Measurements from ENCODE around the gene DUSP6. TPM values are rescaled to one million over a fixed set of nuclear protein-coding genes. Genes with fewer than 3 reads are reported as not detected.
A peak's percentile ranks its signal among the peaks of the same experiment; 100 is the strongest.

The DUSP6 gene
- total RNA-seq, 1 donor from 2014 or later, result 43.0 TPM

DNA sequence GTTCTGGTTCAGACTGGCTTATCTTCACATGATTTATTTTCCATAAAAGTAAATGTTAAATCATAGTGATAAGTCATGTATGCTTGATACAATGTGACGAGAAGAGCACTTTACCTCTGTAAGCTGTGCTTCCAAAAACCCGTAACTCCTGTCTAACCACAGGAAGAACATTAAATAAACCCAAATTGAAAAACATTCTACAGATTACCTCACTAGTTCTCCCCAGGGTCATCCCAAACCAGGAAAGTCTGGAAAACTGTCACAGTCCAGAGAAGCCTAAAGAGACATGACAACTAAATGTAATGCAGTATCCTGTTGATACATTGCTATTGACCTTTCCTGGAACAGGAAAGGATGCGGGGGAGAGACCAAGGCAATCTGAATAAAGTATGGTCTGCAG is 32.5 kb upstream of the DUSP6 start:
- Mint-ChIP-seq H3K9me3 (no peaks in the 10 kb centered on the region), H3K27me3 (no peaks in the 10 kb centered on the region), H3K4me1 (ENCODE audit: unreplicated experiment) (peaks cover 46% of the 10 kb centered on the region)

GRCh38 chr12:89384050-89384758 is 31.9 kb upstream of the DUSP6 start:
- peak overlapping the region; percentile 77 for H3K27ac Mint-ChIP-seq
- peaks cover 47% of the 10 kb centered on the region for H3K4me1 Mint-ChIP-seq (ENCODE audit: unreplicated experiment)
- peak overlapping the region; percentile 60 for H3K4me3 Mint-ChIP-seq
- H3K36me3 Mint-ChIP-seq, result no peaks in the 10 kb centered on the region
- DNase-seq (ENCODE audit: extremely low spot score, unreplicated experiment), result no peak
- H3K27me3 Mint-ChIP-seq, result no peaks in the 10 kb centered on the region
- H3K9me3 Mint-ChIP-seq, result no peaks in the 10 kb centered on the region
- TF ChIP-seq, protein P1, sequence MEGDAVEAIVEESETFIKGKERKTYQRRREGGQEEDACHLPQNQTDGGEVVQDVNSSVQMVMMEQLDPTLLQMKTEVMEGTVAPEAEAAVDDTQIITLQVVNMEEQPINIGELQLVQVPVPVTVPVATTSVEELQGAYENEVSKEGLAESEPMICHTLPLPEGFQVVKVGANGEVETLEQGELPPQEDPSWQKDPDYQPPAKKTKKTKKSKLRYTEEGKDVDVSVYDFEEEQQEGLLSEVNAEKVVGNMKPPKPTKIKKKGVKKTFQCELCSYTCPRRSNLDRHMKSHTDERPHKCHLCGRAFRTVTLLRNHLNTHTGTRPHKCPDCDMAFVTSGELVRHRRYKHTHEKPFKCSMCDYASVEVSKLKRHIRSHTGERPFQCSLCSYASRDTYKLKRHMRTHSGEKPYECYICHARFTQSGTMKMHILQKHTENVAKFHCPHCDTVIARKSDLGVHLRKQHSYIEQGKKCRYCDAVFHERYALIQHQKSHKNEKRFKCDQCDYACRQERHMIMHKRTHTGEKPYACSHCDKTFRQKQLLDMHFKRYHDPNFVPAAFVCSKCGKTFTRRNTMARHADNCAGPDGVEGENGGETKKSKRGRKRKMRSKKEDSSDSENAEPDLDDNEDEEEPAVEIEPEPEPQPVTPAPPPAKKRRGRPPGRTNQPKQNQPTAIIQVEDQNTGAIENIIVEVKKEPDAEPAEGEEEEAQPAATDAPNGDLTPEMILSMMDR (conservative IDR thresholded peaks at IDR 0.05), result no peak

More for the DNA sequence above, 32.5 kb upstream of the DUSP6 start:
- TF ChIP-seq, protein P1 (conservative IDR thresholded peaks at IDR 0.05), result no peak
- DNase-seq (ENCODE audit: extremely low spot score, unreplicated experiment), result no peak
- Mint-ChIP-seq H3K4me3 (no peak overlapping the region), H3K27ac (peak overlapping the region; percentile 77), H3K36me3 (no peaks in the 10 kb centered on the region)

DNA sequence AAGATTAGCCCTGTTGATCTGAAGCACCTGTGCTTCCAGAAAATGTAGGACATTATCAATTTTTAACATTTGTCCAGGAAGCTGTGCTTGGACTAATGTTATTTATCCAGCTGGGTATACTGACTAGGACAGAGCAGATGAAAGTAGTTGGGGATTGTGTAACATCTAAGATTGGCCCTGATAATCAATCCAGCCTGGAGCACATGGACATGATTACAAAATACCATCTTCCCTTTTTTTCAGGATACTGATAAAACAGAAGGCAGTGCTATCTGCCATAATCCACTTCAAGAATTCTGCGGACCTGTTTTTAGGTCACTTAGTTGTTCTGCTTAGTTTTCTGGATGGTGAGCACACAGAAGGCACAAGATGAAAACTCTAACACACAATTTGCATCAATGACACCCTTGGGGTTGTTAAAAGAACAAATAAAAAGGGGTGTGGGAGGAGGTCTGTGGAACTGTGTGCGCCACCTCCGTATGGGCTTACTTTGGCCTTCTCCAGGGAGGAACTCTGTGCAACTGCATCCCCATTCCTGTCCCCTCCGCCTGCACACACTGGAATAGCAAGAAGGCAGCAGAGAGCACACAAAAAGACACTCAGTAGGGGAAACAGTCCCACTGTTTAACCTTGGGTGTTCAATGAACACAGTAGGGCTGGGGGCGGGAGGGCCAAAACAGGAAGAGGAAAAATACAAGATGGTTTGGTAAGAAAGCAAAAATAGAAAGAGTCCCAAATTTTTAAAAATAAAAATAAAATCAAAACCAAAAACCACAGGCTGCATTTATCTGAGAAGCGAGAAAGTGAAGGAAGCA is 31.1 kb upstream of the DUSP6 start:
- TF ChIP-seq, protein P1 (conservative IDR thresholded peaks at IDR 0.05), result no peak
- Mint-ChIP-seq H3K9me3 (no peaks in the 10 kb centered on the region), H3K36me3 (no peaks in the 10 kb centered on the region), H3K27ac (peak overlapping the region; percentile 77), H3K27me3 (no peaks in the 10 kb centered on the region), H3K4me1 (ENCODE audit: unreplicated experiment) (peaks cover 47% of the 10 kb centered on the region), H3K4me3 (peak overlapping the region; percentile 60)
- DNase-seq (ENCODE audit: extremely low spot score, unreplicated experiment), result no peak

DNA sequence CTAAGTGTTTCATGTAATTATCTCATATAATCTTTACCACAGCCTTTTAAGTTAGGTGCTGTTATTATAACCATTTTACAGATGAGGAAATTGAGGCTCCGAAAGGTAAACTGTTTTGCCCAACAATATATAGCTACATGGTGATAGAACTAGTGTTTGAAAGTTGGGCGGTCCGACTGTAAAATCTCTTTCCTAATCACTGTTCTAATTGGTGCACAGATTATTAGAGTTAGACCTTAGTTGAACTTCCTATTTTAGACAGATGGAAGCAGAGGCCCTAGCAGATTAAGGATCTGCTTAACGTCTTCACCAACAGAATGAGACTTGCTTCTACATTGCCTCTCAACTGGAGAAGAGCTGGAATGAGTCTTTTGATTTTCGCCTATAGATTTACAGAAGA is 30.0 kb upstream of the DUSP6 start:
- Mint-ChIP-seq H3K4me3 (peak overlapping the region; percentile 7), H3K27me3 (no peaks in the 10 kb centered on the region), H3K9me3 (no peaks in the 10 kb centered on the region), H3K4me1 (ENCODE audit: unreplicated experiment) (peaks cover 46% of the 10 kb centered on the region), H3K27ac (no peak overlapping the region), H3K36me3 (no peaks in the 10 kb centered on the region)
- DNase-seq (ENCODE audit: extremely low spot score, unreplicated experiment), result no peak
- TF ChIP-seq, protein P1 (conservative IDR thresholded peaks at IDR 0.05), result no peak

DNA sequence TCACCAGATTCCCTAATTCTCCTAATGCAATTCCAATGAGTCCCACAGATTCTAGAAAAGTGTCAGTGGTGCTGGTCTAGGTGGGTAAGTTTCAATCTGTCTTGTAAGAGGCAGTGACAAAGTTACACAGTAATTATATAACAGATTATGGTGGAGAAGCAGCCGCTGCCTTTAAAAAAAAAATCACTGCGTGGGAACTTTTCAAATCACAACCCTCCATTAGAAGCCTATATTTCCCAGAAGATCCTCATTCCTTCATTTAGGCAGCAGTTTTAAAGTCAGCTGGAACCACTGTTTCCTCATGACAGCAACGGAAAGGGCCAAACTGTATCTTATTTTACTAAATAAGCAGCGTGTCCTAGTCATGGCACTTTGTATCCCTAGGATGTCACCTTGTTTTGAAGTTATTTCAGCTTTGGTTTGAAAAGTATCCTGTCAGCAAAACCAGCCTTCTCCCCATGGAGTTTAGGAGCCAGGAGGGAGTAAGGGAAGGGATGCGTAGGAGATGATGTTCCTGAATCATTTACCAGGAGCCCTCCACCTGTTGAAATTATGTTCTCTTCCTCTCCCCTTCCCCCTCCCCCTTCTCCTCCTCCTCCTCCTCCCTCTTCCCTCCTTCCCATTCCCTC is 27.7 kb upstream of the DUSP6 start:
- no peak for DNase-seq (ENCODE audit: extremely low spot score, unreplicated experiment)
- peaks cover 5% of the 10 kb centered on the region for H3K36me3 Mint-ChIP-seq
- H3K27me3 Mint-ChIP-seq, result no peaks in the 10 kb centered on the region
- peaks cover 33% of the 10 kb centered on the region for H3K4me1 Mint-ChIP-seq (ENCODE audit: unreplicated experiment)
- peak overlapping the region; percentile 73 for H3K27ac Mint-ChIP-seq
- H3K4me3 Mint-ChIP-seq, result no peak overlapping the region
- peaks cover 6% of the 10 kb centered on the region for H3K9me3 Mint-ChIP-seq
- TF ChIP-seq, protein P1 (conservative IDR thresholded peaks at IDR 0.05), result no peak
